Mesendoderm (in vitro differentiated cells): Measurements from ENCODE around the gene RFX3.

Experiments
- DNase-seq: peaks from one replicate; pipeline ENCODE4 v3.0.0; 2013
- H2AK5ac ChIP-seq: 2 replicates; pipeline ENCODE4 v1.6.1; 2013; ENCODE audit warnings: low read length, inconsistent platforms
- H2BK120ac ChIP-seq: 2 replicates; pipeline ENCODE4 v1.6.1; 2013; ENCODE audit warnings: low read depth, mild to moderate bottlenecking, low read length, moderate library complexity, mixed read lengths
- H2BK15ac ChIP-seq: replicated peaks from 2 replicates; pipeline ENCODE4 v1.6.1; 2013; ENCODE audit warnings: low read depth, mild to moderate bottlenecking, moderate library complexity
- H2BK5ac ChIP-seq: 2 replicates; pipeline ENCODE4 v1.6.1; 2013; ENCODE audit warnings: low read length, inconsistent platforms
- H3K18ac ChIP-seq: 2 replicates; pipeline ENCODE4 v1.6.1; 2013; ENCODE audit warnings: mild to moderate bottlenecking, low read length, mixed read lengths
- H3K23ac ChIP-seq: one replicate; pipeline ENCODE4 v1.6.1; 2013; ENCODE audit warnings: low read length
- H3K27ac ChIP-seq: 2 replicates; pipeline ENCODE4 v1.5.1; 2013; ENCODE audit warnings: low read depth, mild to moderate bottlenecking, inconsistent platforms, low read length, moderate library complexity
- H3K27me3 ChIP-seq: 2 replicates; pipeline ENCODE4 v1.6.1; 2013; ENCODE audit warnings: low read length, control low read depth, mild to moderate bottlenecking, inconsistent platforms; ENCODE audit not compliant: insufficient read depth, poor library complexity
- H3K36me3 ChIP-seq: 2 replicates; pipeline ENCODE4 v1.6.1; 2013; ENCODE audit warnings: low read length, inconsistent platforms; ENCODE audit not compliant: control insufficient read depth, insufficient read depth
- H3K4ac ChIP-seq: one replicate; pipeline ENCODE4 v1.6.1; 2013; ENCODE audit warnings: low read depth, mild to moderate bottlenecking, low read length, moderate library complexity
- H3K4me1 ChIP-seq: 2 replicates; pipeline ENCODE4 v1.6.1; 2013; ENCODE audit warnings: low read depth, low read length, inconsistent platforms; ENCODE audit not compliant: control insufficient read depth
- H3K4me2 ChIP-seq: 2 replicates; pipeline ENCODE4 v1.6.1; 2013; ENCODE audit warnings: low read length
- H3K4me3 ChIP-seq: 2 replicates; pipeline ENCODE4 v1.5.1; 2013; ENCODE audit warnings: mild to moderate bottlenecking, low read length
- H3K56ac ChIP-seq: one replicate; pipeline ENCODE4 v1.6.1; 2013; ENCODE audit warnings: low read length
- H3K79me1 ChIP-seq: 2 replicates; pipeline ENCODE4 v1.6.1; 2013; ENCODE audit warnings: low read length, inconsistent platforms
- H3K79me2 ChIP-seq: 2 replicates; pipeline ENCODE4 v1.6.1; 2013; ENCODE audit warnings: mild to moderate bottlenecking, low read length; ENCODE audit not compliant: control insufficient read depth, insufficient read depth
- H3K9ac ChIP-seq: 2 replicates; pipeline ENCODE4 v1.6.1; 2013; ENCODE audit warnings: low read length, inconsistent platforms
- H4K5ac ChIP-seq: one replicate; pipeline ENCODE4 v1.6.1; 2013; ENCODE audit warnings: low read length
- H4K8ac ChIP-seq: one replicate; pipeline ENCODE4 v1.6.1; 2013; ENCODE audit warnings: low read depth, mild to moderate bottlenecking, control low read depth, low read length, moderate library complexity
- WGBS: extraction: QIAGEN DNeasy Blood & Tissue Kit; methylation state at CpG from one replicate; pipeline ENCODE4 v1.1.7; 2013; ENCODE audit warnings: low lambda C conversion rate, missing lambda C conversion rate; ENCODE audit not compliant: insufficient coverage; ENCODE audit errors: extremely low coverage; 5-methylcytosine and 5-hydroxymethylcytosine counted together

Gene RFX3

GRCh38 chr9:3285365-3286161, 240.2 kb downstream of the RFX3 start:
- H3K56ac ChIP-seq = no peak overlapping the region
- no peak overlapping the region for H3K9ac ChIP-seq
- no peak overlapping the region for H2BK5ac ChIP-seq
- H4K8ac ChIP-seq = no peak overlapping the region
- no peak overlapping the region for H2AK5ac ChIP-seq
- no peaks in the 10 kb centered on the region for H3K79me1 ChIP-seq
- no peak for DNase-seq
- H3K4me3 ChIP-seq = no peak overlapping the region
- H3K79me2 ChIP-seq = no peaks in the 10 kb centered on the region
- H3K36me3 ChIP-seq = no peaks in the 10 kb centered on the region
- no peak overlapping the region for H3K4ac ChIP-seq
- H2BK120ac ChIP-seq = no peak overlapping the region
- H4K5ac ChIP-seq = no peak overlapping the region
- H3K27ac ChIP-seq = no peak overlapping the region
- no peaks in the 10 kb centered on the region for H3K27me3 ChIP-seq
- no CpG with 5 or more reads among the region's 1 CpG for WGBS
- no peaks in the 10 kb centered on the region for H3K4me1 ChIP-seq
- no peak overlapping the region for H2BK15ac ChIP-seq
- H3K18ac ChIP-seq = no peak overlapping the region
- H3K23ac ChIP-seq = no peak overlapping the region
- H3K4me2 ChIP-seq = no peak overlapping the region

- H3K36me3 ChIP-seq = no peaks in the 10 kb centered on the region
- no CpG with 5 or more reads among the region's 3 CpGs for WGBS
- no peak overlapping the region for H3K4ac ChIP-seq
- H2BK15ac ChIP-seq = no peak overlapping the region
- no peak overlapping the region for H4K8ac ChIP-seq
- H2BK5ac ChIP-seq = no peak overlapping the region
- H3K18ac ChIP-seq = no peak overlapping the region
- no peaks in the 10 kb centered on the region for H3K79me2 ChIP-seq
- no peak overlapping the region for H2AK5ac ChIP-seq
- no peak overlapping the region for H3K56ac ChIP-seq
- no peak overlapping the region for H3K4me3 ChIP-seq
- DNase-seq = no peak
- H3K9ac ChIP-seq = no peak overlapping the region
- H3K27me3 ChIP-seq = no peaks in the 10 kb centered on the region
- H3K79me1 ChIP-seq = no peaks in the 10 kb centered on the region
- no peak overlapping the region for H2BK120ac ChIP-seq
- no peaks in the 10 kb centered on the region for H3K4me1 ChIP-seq
- H3K4me2 ChIP-seq = no peak overlapping the region
- H4K5ac ChIP-seq = no peak overlapping the region
- H3K23ac ChIP-seq = no peak overlapping the region
- no peak overlapping the region for H3K27ac ChIP-seq
Measured at GRCh38 chr9:3282365-3282764, 243.4 kb downstream of the RFX3 start.

GRCh38 chr9:3281399-3281798, 244.4 kb downstream of the RFX3 start:
- Histone ChIP-seq H3K23ac (no peak overlapping the region), H3K27me3 (no peaks in the 10 kb centered on the region), H3K79me2 (no peaks in the 10 kb centered on the region), H3K4me3 (no peak overlapping the region), H2BK5ac (no peak overlapping the region), H3K27ac (no peak overlapping the region), H3K18ac (no peak overlapping the region), H3K56ac (no peak overlapping the region), H3K79me1 (no peaks in the 10 kb centered on the region), H2BK15ac (no peak overlapping the region), H3K4me1 (no peaks in the 10 kb centered on the region), H4K5ac (no peak overlapping the region), H3K4me2 (no peak overlapping the region), H2AK5ac (no peak overlapping the region), H2BK120ac (no peak overlapping the region), H4K8ac (no peak overlapping the region), H3K9ac (no peak overlapping the region), H3K4ac (no peak overlapping the region), H3K36me3 (no peaks in the 10 kb centered on the region)
- DNase-seq = no peak

- Histone ChIP-seq H3K18ac (no peak overlapping the region), H2BK120ac (no peak overlapping the region), H3K23ac (no peak overlapping the region), H4K8ac (no peak overlapping the region), H3K27ac (no peak overlapping the region), H3K36me3 (no peaks in the 10 kb centered on the region), H2BK5ac (no peak overlapping the region), H2AK5ac (no peak overlapping the region), H2BK15ac (no peak overlapping the region), H3K27me3 (no peaks in the 10 kb centered on the region), H3K9ac (no peak overlapping the region), H3K4me3 (no peak overlapping the region), H3K79me2 (no peaks in the 10 kb centered on the region), H4K5ac (no peak overlapping the region), H3K56ac (no peak overlapping the region), H3K4ac (no peak overlapping the region), H3K79me1 (no peaks in the 10 kb centered on the region), H3K4me2 (no peak overlapping the region), H3K4me1 (no peaks in the 10 kb centered on the region)
- DNase-seq = no peak
- WGBS = no CpG with 5 or more reads among the region's 2 CpGs
Measured at GRCh38 chr9:3277200-3277599, 248.6 kb downstream of the RFX3 start.

- Histone ChIP-seq H2BK15ac (no peak overlapping the region), H2BK120ac (no peak overlapping the region), H3K4me3 (no peak overlapping the region), H3K27ac (no peak overlapping the region), H3K4ac (no peak overlapping the region), H3K79me1 (no peaks in the 10 kb centered on the region), H2BK5ac (no peak overlapping the region), H2AK5ac (no peak overlapping the region), H3K4me1 (no peaks in the 10 kb centered on the region), H3K36me3 (no peaks in the 10 kb centered on the region), H3K23ac (no peak overlapping the region), H3K27me3 (no peaks in the 10 kb centered on the region), H3K56ac (no peak overlapping the region), H4K5ac (no peak overlapping the region), H3K79me2 (no peaks in the 10 kb centered on the region), H3K9ac (no peak overlapping the region), H3K18ac (no peak overlapping the region), H4K8ac (no peak overlapping the region), H3K4me2 (no peak overlapping the region)
- WGBS = no CpG with 5 or more reads among the region's 2 CpGs
- no peak for DNase-seq
Measured at GRCh38 chr9:3271581-3271980, 254.2 kb downstream of the RFX3 start.

GRCh38 chr9:3271157-3271556, 254.6 kb downstream of the RFX3 start:
- WGBS = no CpG with 5 or more reads among the region's 1 CpG
- Histone ChIP-seq H3K4me3 (no peak overlapping the region), H4K5ac (no peak overlapping the region), H3K27me3 (no peaks in the 10 kb centered on the region), H3K9ac (no peak overlapping the region), H3K56ac (no peak overlapping the region), H3K4ac (no peak overlapping the region), H2BK5ac (no peak overlapping the region), H3K36me3 (no peaks in the 10 kb centered on the region), H3K27ac (no peak overlapping the region), H2AK5ac (no peak overlapping the region), H2BK15ac (no peak overlapping the region), H4K8ac (no peak overlapping the region), H3K23ac (no peak overlapping the region), H3K4me2 (no peak overlapping the region), H3K79me2 (no peaks in the 10 kb centered on the region), H3K18ac (no peak overlapping the region), H2BK120ac (no peak overlapping the region), H3K4me1 (no peaks in the 10 kb centered on the region), H3K79me1 (no peaks in the 10 kb centered on the region)
- DNase-seq = no peak
